Large intestine (tissue), 3 donors: Measurements from ENCODE around the gene KNOP1. TPM values are rescaled to one million over a fixed set of nuclear protein-coding genes. Genes with fewer than 3 reads are reported as not detected.
"Not testable (repeated sequence)": the region's sequence is repeated elsewhere in the genome, so short reads cannot be mapped to it uniquely, and the experiment has no call there.

Experiments
- DNase-seq, 2 donors: peaks; one replicate each; pipeline versions ENCODE4 v3.0.0 to v3.0.0-alpha.2; 2013
- H3K27ac ChIP-seq: one replicate; pipeline ENCODE4 v1.5.1; 2013; ENCODE audit warnings: low read length
- H3K27me3 ChIP-seq: 2 replicates; pipeline ENCODE4 v1.6.1; 2013; ENCODE audit warnings: low read length; ENCODE audit not compliant: control insufficient read depth, insufficient read depth
- H3K36me3 ChIP-seq: 2 replicates; pipeline ENCODE4 v1.6.1; 2013; ENCODE audit warnings: low read length; ENCODE audit not compliant: control insufficient read depth, insufficient read depth
- H3K4me1 ChIP-seq: one replicate; pipeline ENCODE4 v1.6.1; 2013; ENCODE audit warnings: low read length; ENCODE audit not compliant: control insufficient read depth, insufficient read depth
- H3K4me3 ChIP-seq: one replicate; pipeline ENCODE4 v1.5.1; 2013; ENCODE audit warnings: low read length
- H3K9me3 ChIP-seq: one replicate; pipeline ENCODE4 v1.6.1; 2013; ENCODE audit warnings: mild to moderate bottlenecking, low read depth, low read length, moderate library complexity; ENCODE audit not compliant: control insufficient read depth
- WGBS: methylation state at CpG from one replicate; pipeline ENCODE4 v1.1.5; 2013; ENCODE audit warnings: low lambda C conversion rate; ENCODE audit not compliant: insufficient coverage; 5-methylcytosine and 5-hydroxymethylcytosine counted together
- polyA plus RNA-seq: library from polyadenylated mRNA; unstranded; fragments of 120-200 nt; gene quantifications from one replicate; pipeline ENCODE4 v1.2.1, GENCODE V29; 2013

Gene KNOP1
- polyA plus RNA-seq, 1 donor: 28.0 TPM

GRCh38 chr16:19687279-19687678 lies 30.7 kb downstream of the KNOP1 start:
- no peak overlapping the region for H3K27ac ChIP-seq
- WGBS: no CpG with 5 or more reads among the region's 7 CpGs
- no peak overlapping the region for H3K4me3 ChIP-seq
- DNase-seq: no peak
- peaks cover 3% of the 10 kb centered on the region for H3K9me3 ChIP-seq
- H3K27me3 ChIP-seq: no peaks in the 10 kb centered on the region
- peaks cover 75% of the 10 kb centered on the region for H3K36me3 ChIP-seq
- no peaks in the 10 kb centered on the region for H3K4me1 ChIP-seq

GRCh38 chr16:19685176-19685575 lies 32.9 kb downstream of the KNOP1 start:
- Histone ChIP-seq H3K27ac (no peak overlapping the region), H3K4me1 (no peaks in the 10 kb centered on the region), H3K27me3 (no peaks in the 10 kb centered on the region), H3K4me3 (no peak overlapping the region), H3K36me3 (peaks cover 72% of the 10 kb centered on the region), H3K9me3 (peaks cover 3% of the 10 kb centered on the region)
- WGBS: no CpG with 5 or more reads among the region's 4 CpGs
- no peak for DNase-seq

GRCh38 chr16:19683453-19684236 lies 34.4 kb downstream of the KNOP1 start:
- Histone ChIP-seq H3K9me3 (peaks cover 3% of the 10 kb centered on the region), H3K36me3 (peaks cover 73% of the 10 kb centered on the region), H3K27ac (no peak overlapping the region), H3K4me1 (no peaks in the 10 kb centered on the region), H3K27me3 (no peaks in the 10 kb centered on the region), H3K4me3 (no peak overlapping the region)
- 90% methylated on average over 2 of the region's 6 CpGs for WGBS
- DNase-seq: no peak

- WGBS: no CpG with 5 or more reads among the region's 12 CpGs
- Histone ChIP-seq H3K27me3 (no peaks in the 10 kb centered on the region), H3K4me1 (no peaks in the 10 kb centered on the region), H3K27ac (no peak overlapping the region), H3K36me3 (peaks cover 69% of the 10 kb centered on the region), H3K9me3 (peaks cover 3% of the 10 kb centered on the region), H3K4me3 (no peak overlapping the region)
- DNase-seq: no peak
These were observed 36.4 kb downstream of the KNOP1 start for GRCh38 chr16:19681637-19682036.

GRCh38 chr16:19680881-19681340 lies 37.1 kb downstream of the KNOP1 start:
- no CpG with 5 or more reads among the region's 6 CpGs for WGBS
- Histone ChIP-seq H3K4me1 (no peaks in the 10 kb centered on the region), H3K27me3 (no peaks in the 10 kb centered on the region), H3K36me3 (peaks cover 68% of the 10 kb centered on the region), H3K4me3 (no peak overlapping the region), H3K9me3 (peaks cover 3% of the 10 kb centered on the region), H3K27ac (no peak overlapping the region)
- DNase-seq: no peak

GRCh38 chr16:19679281-19679680 lies 38.7 kb downstream of the KNOP1 start:
- not testable (repeated sequence) for H3K27ac ChIP-seq, H3K4me1 ChIP-seq, DNase-seq, H3K27me3 ChIP-seq, H3K9me3 ChIP-seq, H3K4me3 ChIP-seq
- 94% methylated on average over 3 of the region's 6 CpGs for WGBS
- H3K36me3 ChIP-seq: peaks cover 59% of the 10 kb centered on the region

- no peaks in the 10 kb centered on the region for H3K4me1 ChIP-seq
- no peak for DNase-seq
- WGBS: 80% methylated on average over 1 of the region's 7 CpGs
- peaks cover 56% of the 10 kb centered on the region for H3K36me3 ChIP-seq
- no peak overlapping the region for H3K27ac ChIP-seq
- H3K9me3 ChIP-seq: no peaks in the 10 kb centered on the region
- H3K27me3 ChIP-seq: no peaks in the 10 kb centered on the region
- no peak overlapping the region for H3K4me3 ChIP-seq
These were observed 39.2 kb downstream of the KNOP1 start for GRCh38 chr16:19678804-19679203.

GRCh38 chr16:19677402-19677801 lies 40.6 kb downstream of the KNOP1 start:
- H3K4me1 ChIP-seq: no peaks in the 10 kb centered on the region
- no peak overlapping the region for H3K4me3 ChIP-seq
- no peaks in the 10 kb centered on the region for H3K27me3 ChIP-seq
- WGBS: no CpG with 5 or more reads among the region's 7 CpGs
- no peak overlapping the region for H3K27ac ChIP-seq
- no peak for DNase-seq
- no peaks in the 10 kb centered on the region for H3K9me3 ChIP-seq
- H3K36me3 ChIP-seq: peaks cover 50% of the 10 kb centered on the region

- no peak for DNase-seq
- H3K27ac ChIP-seq: no peak overlapping the region
- no peaks in the 10 kb centered on the region for H3K4me1 ChIP-seq
- H3K9me3 ChIP-seq: no peaks in the 10 kb centered on the region
- H3K36me3 ChIP-seq: peaks cover 49% of the 10 kb centered on the region
- no peak overlapping the region for H3K4me3 ChIP-seq
- no peaks in the 10 kb centered on the region for H3K27me3 ChIP-seq
- WGBS: 100% methylated on average over 2 of the region's 5 CpGs
These were observed 43.5 kb downstream of the KNOP1 start for GRCh38 chr16:19674485-19674884.

GRCh38 chr16:19672378-19672777 lies 45.6 kb downstream of the KNOP1 start:
- Histone ChIP-seq H3K36me3 (peaks cover 56% of the 10 kb centered on the region), H3K27ac (no peak overlapping the region), H3K27me3 (no peaks in the 10 kb centered on the region), H3K9me3 (no peaks in the 10 kb centered on the region), H3K4me3 (no peak overlapping the region), H3K4me1 (no peaks in the 10 kb centered on the region)
- no CpG with 5 or more reads among the region's 4 CpGs for WGBS
- no peak for DNase-seq

GRCh38 chr16:19666477-19666876 lies 51.5 kb downstream of the KNOP1 start:
- DNase-seq: peak in 1 of 2 donors; percentile 21
- Histone ChIP-seq H3K27ac (no peak overlapping the region), H3K36me3 (peaks cover 41% of the 10 kb centered on the region), H3K4me1 (no peaks in the 10 kb centered on the region), H3K27me3 (no peaks in the 10 kb centered on the region), H3K9me3 (peaks cover 4% of the 10 kb centered on the region), H3K4me3 (no peak overlapping the region)
- WGBS: no CpG with 5 or more reads among the region's 3 CpGs
